K562 (cell line): ENCODE results near the gene CDH16. TPM values are rescaled to one million over a fixed set of nuclear protein-coding genes. Genes with fewer than 3 reads are reported as not detected.
A peak's percentile ranks its signal among the peaks of the same experiment; 100 is the strongest.

Experiments
- CHD4 ChIP-seq: fragments of 200-600 bp; sonication (generic); IDR thresholded peaks from 3 replicates; pipeline ENCODE4 v1.6.1; 2012; ENCODE audit warnings: low read depth, mild to moderate bottlenecking, mixed read lengths, low read length, inconsistent platforms; ENCODE audit not compliant: insufficient read depth, insufficient replicate concordance, poor library complexity, severe bottlenecking
- GABPA ChIP-seq: fragments of 200-800 bp; sonication (Bioruptor generic); conservative IDR thresholded peaks from 2 replicates; pipeline ENCODE4 v1.6.1; 2016; ENCODE audit warnings: low read depth, missing genetic modification characterization, missing compliant biosample characterization
- HDAC2 ChIP-seq: fragments of 450-650 bp; IDR thresholded peaks from 2 replicates; pipeline ENCODE4 v1.6.1; 2016; ENCODE audit warnings: mild to moderate bottlenecking
- NFYB ChIP-seq: IDR thresholded peaks from 2 replicates; pipeline ENCODE4 v1.6.1; 2011; ENCODE audit warnings: mild to moderate bottlenecking, moderate library complexity; ENCODE audit not compliant: insufficient read length; ENCODE audit errors: extremely low read depth
- polyA plus RNA-seq, 8 experiments: library from polyadenylated mRNA; depleted of rRNA in 4 of 8; stranded (reverse) in 5 of 8; unstranded in 3 of 8; fragments of >200 nt; fragmentation: Nextera tagmentation in 2 of 8; fragmentation: Illumina TruSeq in 1 of 8; extraction: Ambion mirVana in 2 of 8; extraction: Trizol in 1 of 8; gene quantifications; 2 replicates each; pipeline versions ENCODE4 v1.2.1 to v1.2.3, GENCODE V29; 2011 to 2014; ENCODE audit warnings: inconsistent platforms in 1 of 8, missing spikeins in 1 of 8
- total RNA-seq, 7 experiments: library from RNA; depleted of rRNA in 6 of 7; stranded (reverse); fragments of >200 nt in 6 of 7; fragmentation: Illumina TruSeq in 2 of 7; extraction: Trizol in 2 of 7; gene quantifications; 2 replicates each; pipeline versions ENCODE4 v1.2.1 to v1.2.3, GENCODE V29; 2011 to 2021; ENCODE audit warnings: low replicate concordance in 1 of 7
- TF ChIP-seq, protein P1 (sequence below): IDR thresholded peaks from 3 replicates; pipeline ENCODE4 v1.6.1; 2011; ENCODE audit warnings: borderline replicate concordance, mild to moderate bottlenecking, moderate library complexity; ENCODE audit not compliant: insufficient read length; ENCODE audit errors: extremely low read depth
- TF ChIP-seq, protein P2 (sequence below): IDR thresholded peaks from 2 replicates; pipeline ENCODE4 v1.6.1; 2011; ENCODE audit not compliant: insufficient read length; ENCODE audit errors: extremely low read depth

Gene CDH16
- total and polyA plus RNA-seq, 9 of the 15 experiments (the other 6 are each of a cell fraction or from before 2014, with no cell fraction given), result not detected

- TF ChIP-seq, protein P1, sequence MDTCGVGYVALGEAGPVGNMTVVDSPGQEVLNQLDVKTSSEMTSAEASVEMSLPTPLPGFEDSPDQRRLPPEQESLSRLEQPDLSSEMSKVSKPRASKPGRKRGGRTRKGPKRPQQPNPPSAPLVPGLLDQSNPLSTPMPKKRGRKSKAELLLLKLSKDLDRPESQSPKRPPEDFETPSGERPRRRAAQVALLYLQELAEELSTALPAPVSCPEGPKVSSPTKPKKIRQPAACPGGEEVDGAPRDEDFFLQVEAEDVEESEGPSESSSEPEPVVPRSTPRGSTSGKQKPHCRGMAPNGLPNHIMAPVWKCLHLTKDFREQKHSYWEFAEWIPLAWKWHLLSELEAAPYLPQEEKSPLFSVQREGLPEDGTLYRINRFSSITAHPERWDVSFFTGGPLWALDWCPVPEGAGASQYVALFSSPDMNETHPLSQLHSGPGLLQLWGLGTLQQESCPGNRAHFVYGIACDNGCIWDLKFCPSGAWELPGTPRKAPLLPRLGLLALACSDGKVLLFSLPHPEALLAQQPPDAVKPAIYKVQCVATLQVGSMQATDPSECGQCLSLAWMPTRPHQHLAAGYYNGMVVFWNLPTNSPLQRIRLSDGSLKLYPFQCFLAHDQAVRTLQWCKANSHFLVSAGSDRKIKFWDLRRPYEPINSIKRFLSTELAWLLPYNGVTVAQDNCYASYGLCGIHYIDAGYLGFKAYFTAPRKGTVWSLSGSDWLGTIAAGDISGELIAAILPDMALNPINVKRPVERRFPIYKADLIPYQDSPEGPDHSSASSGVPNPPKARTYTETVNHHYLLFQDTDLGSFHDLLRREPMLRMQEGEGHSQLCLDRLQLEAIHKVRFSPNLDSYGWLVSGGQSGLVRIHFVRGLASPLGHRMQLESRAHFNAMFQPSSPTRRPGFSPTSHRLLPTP, result no peak
- no peak for TF ChIP-seq NFYB
- TF ChIP-seq CHD4, result peak; percentile 99
- TF ChIP-seq HDAC2, result peak; percentile 97
- TF ChIP-seq, protein P2, sequence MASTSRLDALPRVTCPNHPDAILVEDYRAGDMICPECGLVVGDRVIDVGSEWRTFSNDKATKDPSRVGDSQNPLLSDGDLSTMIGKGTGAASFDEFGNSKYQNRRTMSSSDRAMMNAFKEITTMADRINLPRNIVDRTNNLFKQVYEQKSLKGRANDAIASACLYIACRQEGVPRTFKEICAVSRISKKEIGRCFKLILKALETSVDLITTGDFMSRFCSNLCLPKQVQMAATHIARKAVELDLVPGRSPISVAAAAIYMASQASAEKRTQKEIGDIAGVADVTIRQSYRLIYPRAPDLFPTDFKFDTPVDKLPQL, result no peak
- no peak for TF ChIP-seq GABPA (tag)
Measured at GRCh38 chr16:66898933-66899309, 19.8 kb downstream of the CDH16 start (continued).
